ENCODE measurements around the gene AFG1L.
"Not testable (repeated sequence)": the region's sequence is repeated elsewhere in the genome, so short reads cannot be mapped to it uniquely, and the experiment has no call there.

AFG1L gene

GRCh38 chr6:108559884-108560462, 265.1 kb downstream of the AFG1L start:
- DNase-seq: no peak

GRCh38 chr6:108560463-108561308, 265.8 kb downstream of the AFG1L start, which contains the start of gene FOXO3:
Gene FOXO3, plus strand, starts transcription at chr6:108560917. Its CDS starts 292 bp downstream, at chr6:108561209.
- peak; percentile 50 for DNase-seq

- not testable (repeated sequence) for DNase-seq
These were observed 266.4 kb downstream of the AFG1L start for GRCh38 chr6:108561309-108561647.

GRCh38 chr6:108561742-108562502, 267.1 kb downstream of the AFG1L start:
- no peak for DNase-seq

- DNase-seq: no peak
These were observed 267.7 kb downstream of the AFG1L start for GRCh38 chr6:108562503-108562993.

GRCh38 chr6:108563292-108563691, 268.4 kb downstream of the AFG1L start:
- no peak for DNase-seq

GRCh38 chr6:108564178-108564577, 269.3 kb downstream of the AFG1L start:
- peak; percentile 77 for DNase-seq

- DNase-seq: peak; percentile 56
These were observed 270.4 kb downstream of the AFG1L start for GRCh38 chr6:108565091-108565766.

GRCh38 chr6:108565893-108566292, 271.0 kb downstream of the AFG1L start:
- DNase-seq: no peak

- no peak for DNase-seq
These were observed 271.6 kb downstream of the AFG1L start for GRCh38 chr6:108566406-108566805.

- no peak for DNase-seq
These were observed 273.2 kb downstream of the AFG1L start for GRCh38 chr6:108568101-108568500.

- no peak for DNase-seq
These were observed 273.9 kb downstream of the AFG1L start for GRCh38 chr6:108568551-108569305.

GRCh38 chr6:108570517-108570916, 275.7 kb downstream of the AFG1L start:
- no peak for DNase-seq

- no peak for DNase-seq
These were observed 279.7 kb downstream of the AFG1L start for GRCh38 chr6:108574457-108575141.

All from activated CD4-positive, alpha-beta T cell treated with anti-CD3 and anti-CD28 coated beads, Interleukin-10, Interleukin-2, amounts not matched to agents 100 ng/mL and 50 ng/mL, durations not matched to agents 16 hours and 8 hours (primary cell).